GM18868 (cell line): ENCODE results near the gene TSBP1.

Experiments used
- ATAC-seq: cut with Tn5 transposase; IDR thresholded peaks from one replicate; pipeline ENCODE4 v1.9.1; 2021; ENCODE audit warnings: mild to moderate bottlenecking, moderate library complexity; ENCODE audit not compliant: unreplicated experiment

Gene TSBP1

GRCh38 chr6:32371803-32372202, at the start of gene TSBP1:
Gene TSBP1, minus strand, starts transcription at chr6:32371903. Its CDS starts 197 bp downstream, at chr6:32371706.
- ATAC-seq = no peak

- ATAC-seq = no peak
Measured at GRCh38 chr6:32416036-32416435, 44.3 kb upstream of the TSBP1 start.

- no peak for ATAC-seq
Measured at GRCh38 chr6:32415521-32416019, 43.9 kb upstream of the TSBP1 start.

GRCh38 chr6:32413427-32414047, 41.8 kb upstream of the TSBP1 start:
- no peak for ATAC-seq

GRCh38 chr6:32411566-32412327, 40.0 kb upstream of the TSBP1 start:
- ATAC-seq = no peak

- no peak for ATAC-seq
Measured at GRCh38 chr6:32410906-32411305, 39.2 kb upstream of the TSBP1 start.

GRCh38 chr6:32406857-32407256, 35.2 kb upstream of the TSBP1 start, which contains the start of gene BTNL2:
Gene BTNL2, minus strand, starts transcription at chr6:32407181. Its CDS starts 58 bp downstream, at chr6:32407123.
- no peak for ATAC-seq

GRCh38 chr6:32406197-32406596, 34.5 kb upstream of the TSBP1 start:
- ATAC-seq = no peak

GRCh38 chr6:32405656-32406055, 34.0 kb upstream of the TSBP1 start:
- ATAC-seq = no peak

GRCh38 chr6:32402812-32403211, 31.1 kb upstream of the TSBP1 start:
- no peak for ATAC-seq

GRCh38 chr6:32401284-32401963, 29.7 kb upstream of the TSBP1 start:
- no peak for ATAC-seq

GRCh38 chr6:32397252-32397920, 25.7 kb upstream of the TSBP1 start:
- ATAC-seq = peak; percentile 56

GRCh38 chr6:32396028-32396427, 24.3 kb upstream of the TSBP1 start:
- no peak for ATAC-seq

- no peak for ATAC-seq
Measured at GRCh38 chr6:32393665-32394420, 22.1 kb upstream of the TSBP1 start.

GRCh38 chr6:32391505-32391904, 19.8 kb upstream of the TSBP1 start:
- ATAC-seq = no peak

GRCh38 chr6:32387589-32388340, 16.1 kb upstream of the TSBP1 start:
- ATAC-seq = no peak

- ATAC-seq = no peak
Measured at GRCh38 chr6:32386040-32386439, 14.3 kb upstream of the TSBP1 start.

- ATAC-seq = no peak
Measured at GRCh38 chr6:32382757-32383420, 11.2 kb upstream of the TSBP1 start.

GRCh38 chr6:32379545-32379944, 7.8 kb upstream of the TSBP1 start:
- no peak for ATAC-seq
